ENCODE measurements around the gene MRPS27. TPM values are rescaled to one million over a fixed set of nuclear protein-coding genes. Genes with fewer than 3 reads are reported as not detected.
A peak's percentile ranks its signal among the peaks of the same experiment; 100 is the strongest.

Gene MRPS27
- total RNA-seq, 1 donor from 2014 or later: 35.3 TPM

- no peak for DNase-seq (ENCODE audit: low spot score)
Observed at GRCh38 chr5:72290356-72291133, 29.5 kb downstream of the MRPS27 start.

GRCh38 chr5:72288924-72289323, 31.1 kb downstream of the MRPS27 start:
- no peak for DNase-seq (ENCODE audit: low spot score)

DNA sequence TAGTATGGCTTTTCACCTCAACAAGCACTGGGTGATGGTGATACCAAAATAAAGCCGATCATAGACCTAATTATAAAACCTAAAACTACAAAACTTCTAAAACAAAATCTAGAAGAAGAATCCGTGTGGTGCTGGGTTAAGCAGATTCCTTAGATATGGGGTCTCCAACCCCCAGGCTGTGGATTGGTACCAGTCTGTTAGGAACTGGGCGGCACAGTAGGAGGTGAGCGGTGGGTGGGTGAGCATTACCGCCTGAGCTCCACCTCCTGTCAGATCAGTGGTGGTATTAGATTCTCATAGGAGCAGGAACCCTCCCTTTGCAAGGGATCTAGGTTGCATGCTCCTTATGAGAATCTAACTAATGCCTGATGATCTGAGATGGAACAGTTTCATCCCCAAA, 33.2 kb downstream of the MRPS27 start:
- DNase-seq (ENCODE audit: low spot score): no peak

DNA sequence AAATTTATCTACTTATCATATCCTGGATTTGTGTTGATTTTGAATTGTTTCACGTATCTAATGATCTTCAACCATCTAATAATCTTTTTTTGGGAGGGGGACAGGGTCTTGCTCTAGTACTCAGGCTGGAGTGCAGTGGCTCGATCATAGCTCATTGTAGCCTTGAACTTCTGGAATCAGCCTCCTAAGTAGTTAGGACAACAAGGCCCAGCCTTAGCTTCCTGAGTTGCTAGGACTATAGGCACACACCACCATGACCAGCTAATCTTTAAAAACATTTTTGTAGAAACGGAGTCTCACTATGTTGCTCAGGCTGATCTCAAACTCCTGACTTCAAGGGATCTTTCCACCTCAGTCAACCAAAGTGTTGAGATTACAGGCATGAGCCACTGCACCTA, 34.6 kb downstream of the MRPS27 start:
- no peak for DNase-seq (ENCODE audit: low spot score)

DNA sequence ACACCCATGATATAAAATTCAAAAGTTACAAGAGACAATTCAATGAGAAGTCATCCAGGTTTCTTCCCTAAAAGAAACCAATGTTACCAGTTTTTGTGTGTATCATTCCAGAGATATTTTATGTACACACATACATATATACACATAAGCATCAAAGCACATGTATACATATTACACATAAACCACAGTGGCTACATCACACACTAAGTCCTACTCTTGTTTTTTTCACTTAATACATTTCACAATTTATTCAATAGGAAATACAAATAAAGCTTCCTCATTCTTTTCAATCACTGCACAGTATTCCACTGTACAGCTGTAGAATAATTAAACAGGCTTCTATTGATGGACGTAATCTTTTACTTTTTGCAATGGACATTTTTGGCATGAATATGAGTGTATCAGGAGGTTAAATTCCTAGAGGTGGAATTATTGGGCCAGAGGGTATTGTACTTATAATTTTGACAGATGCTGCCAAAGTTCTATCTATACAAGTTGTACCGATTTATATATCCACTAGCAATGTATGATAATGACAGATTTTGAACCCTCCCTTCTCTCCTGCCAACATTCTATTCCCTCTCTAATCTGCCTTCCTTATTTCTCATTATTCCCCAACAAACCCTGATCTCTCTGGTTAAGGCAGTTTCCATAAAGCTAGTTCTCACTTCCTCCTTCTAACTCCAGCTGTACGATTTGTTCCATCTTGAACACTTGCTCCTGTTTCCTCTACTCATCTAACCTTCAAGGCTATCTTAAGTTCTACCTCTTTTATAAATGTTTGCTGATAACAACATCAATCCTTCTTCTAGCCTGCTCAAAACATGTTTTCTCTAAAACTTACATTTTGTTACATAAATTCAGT, 35.2 kb downstream of the MRPS27 start:
- no peak for DNase-seq (ENCODE audit: low spot score)

GRCh38 chr5:72283358-72283757, 36.7 kb downstream of the MRPS27 start:
- DNase-seq (ENCODE audit: low spot score): peak; percentile 12

GRCh38 chr5:72282878-72283277, 37.2 kb downstream of the MRPS27 start:
- DNase-seq (ENCODE audit: low spot score): no peak

DNA sequence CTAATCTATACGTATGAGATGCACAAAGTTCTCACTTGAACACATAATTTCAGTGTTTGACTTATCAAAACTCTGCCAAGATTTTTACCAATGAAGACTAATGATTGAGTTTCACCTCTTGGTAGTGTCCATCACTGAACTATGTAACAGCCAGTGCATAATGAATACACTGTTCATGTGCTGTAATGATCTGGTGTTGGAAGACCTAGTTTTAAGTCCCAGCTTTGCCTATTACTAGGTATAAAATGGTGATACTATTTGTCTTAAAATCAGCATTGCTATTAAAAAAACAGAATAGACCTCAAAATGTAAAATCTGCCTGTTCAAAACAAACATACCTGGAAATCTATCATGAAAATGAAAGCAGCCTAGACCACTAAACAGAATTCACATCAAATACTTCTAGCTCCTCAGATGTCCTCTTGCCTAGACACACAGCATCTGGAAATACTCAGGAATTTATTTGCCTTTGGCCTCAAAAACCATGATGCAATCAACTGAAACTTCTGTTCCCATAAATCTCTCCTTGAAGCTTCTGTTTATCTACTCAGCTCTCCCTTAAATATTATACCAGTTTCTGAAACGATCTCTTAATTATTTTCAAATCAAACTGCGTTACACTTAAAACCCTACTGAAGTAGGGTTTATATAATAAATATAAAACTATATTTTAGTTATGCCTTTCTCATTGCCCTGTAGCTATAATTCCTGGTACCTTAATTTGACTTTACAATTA, 38.1 kb downstream of the MRPS27 start:
- DNase-seq (ENCODE audit: low spot score): no peak

- DNase-seq (ENCODE audit: low spot score): no peak
Observed at GRCh38 chr5:72281430-72281763, 38.6 kb downstream of the MRPS27 start.

- no peak for DNase-seq (ENCODE audit: low spot score)
Observed at GRCh38 chr5:72280581-72281069, 39.4 kb downstream of the MRPS27 start.

GRCh38 chr5:72276219-72276752, 43.8 kb downstream of the MRPS27 start:
- no peak for DNase-seq (ENCODE audit: low spot score)

DNA sequence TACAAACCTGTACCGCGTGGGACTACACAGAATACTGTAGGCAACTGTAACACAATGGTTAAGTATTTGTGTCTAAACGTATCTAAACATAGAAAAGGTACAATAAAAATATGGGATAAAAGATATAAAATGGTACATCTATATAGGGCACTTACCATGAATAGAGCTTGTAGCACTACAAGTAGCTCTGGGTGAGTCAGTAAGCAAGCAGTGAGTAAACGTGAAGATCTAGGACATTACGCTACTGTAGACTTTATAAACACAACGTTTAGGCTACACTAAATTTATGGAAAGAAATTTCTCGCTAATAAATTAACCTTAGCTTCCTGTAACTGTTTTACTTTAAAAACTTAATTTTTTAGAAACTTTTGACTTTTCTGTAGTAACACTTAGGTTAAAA, 46.5 kb downstream of the MRPS27 start:
- DNase-seq (ENCODE audit: low spot score): no peak

GRCh38 chr5:72272398-72272797, 47.6 kb downstream of the MRPS27 start:
- no peak for DNase-seq (ENCODE audit: low spot score)

DNA sequence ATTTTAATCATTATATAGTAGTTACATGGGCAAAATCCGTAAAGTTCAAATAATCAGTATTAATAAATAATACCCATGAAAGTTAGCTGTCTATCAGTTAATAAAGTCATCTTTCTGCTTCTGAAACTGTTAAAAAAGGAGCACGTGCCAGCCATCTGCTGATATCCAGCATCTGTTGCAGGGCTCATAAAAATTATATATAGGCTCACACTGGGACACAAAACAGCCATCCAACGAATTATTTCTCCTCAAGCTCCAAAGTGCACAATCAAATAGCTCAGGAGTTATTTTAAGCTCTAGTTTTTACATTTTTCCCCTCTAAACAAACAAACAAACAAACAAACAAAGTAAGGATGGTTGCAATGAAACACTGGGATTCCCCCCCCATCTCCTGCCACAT, 48.3 kb downstream of the MRPS27 start:
- DNase-seq (ENCODE audit: low spot score): no peak

DNA sequence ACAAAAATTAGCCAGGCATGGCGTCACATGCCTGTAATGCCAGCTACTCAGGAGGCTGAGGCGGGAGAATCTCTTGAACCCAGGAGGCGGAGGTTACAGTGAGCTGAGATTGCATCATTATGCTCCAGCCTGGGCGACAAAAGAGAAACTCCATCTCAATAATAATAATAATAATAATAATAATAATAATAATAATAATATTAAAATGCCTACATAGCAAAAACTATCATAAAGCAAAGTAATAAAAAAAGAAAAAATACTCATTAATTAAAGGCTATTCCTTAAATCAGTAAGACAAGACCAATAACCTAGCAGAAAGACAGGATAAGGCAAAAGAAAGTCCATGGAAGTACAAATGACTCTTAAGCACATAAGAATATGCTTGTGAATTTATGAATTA, 50.0 kb downstream of the MRPS27 start:
- no peak for DNase-seq (ENCODE audit: low spot score)

DNA sequence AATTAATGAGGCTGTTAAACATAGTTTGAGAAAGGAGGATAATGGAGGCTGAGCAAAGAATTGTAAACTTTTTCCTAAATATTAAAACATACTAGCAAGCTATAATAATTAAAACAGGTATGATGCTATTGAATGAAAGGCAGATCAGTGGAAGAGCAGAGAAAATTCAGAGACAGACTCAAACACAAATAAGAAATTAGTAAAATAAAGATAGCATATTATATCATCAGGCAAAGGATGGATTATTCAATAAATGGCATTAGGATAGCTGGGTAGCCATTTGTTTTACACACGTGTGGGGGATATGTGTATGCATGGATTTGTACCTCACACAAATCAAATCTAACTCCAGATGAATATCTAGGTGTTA, 50.6 kb downstream of the MRPS27 start:
- DNase-seq (ENCODE audit: low spot score): no peak

- peak; percentile 53 for DNase-seq (ENCODE audit: low spot score)
Observed at GRCh38 chr5:72268753-72269410, 51.2 kb downstream of the MRPS27 start.

- no peak for DNase-seq (ENCODE audit: low spot score)
Observed at GRCh38 chr5:72268260-72268659, 51.8 kb downstream of the MRPS27 start.

- no peak for DNase-seq (ENCODE audit: low spot score)
Observed at GRCh38 chr5:72267685-72268084, 52.4 kb downstream of the MRPS27 start.

GRCh38 chr5:72266862-72267261, 53.2 kb downstream of the MRPS27 start:
- no peak for DNase-seq (ENCODE audit: low spot score)

- no peak for DNase-seq (ENCODE audit: low spot score)
Observed at GRCh38 chr5:72265032-72265877, 54.8 kb downstream of the MRPS27 start.
